Natural killer cell (primary cell): Measurements from ENCODE around the gene FRAS1. TPM values are rescaled to one million over a fixed set of nuclear protein-coding genes. Genes with fewer than 3 reads are reported as not detected.
"Not testable (repeated sequence)": the region's sequence is repeated elsewhere in the genome, so short reads cannot be mapped to it uniquely, and the experiment has no call there.

Experiments
- ATAC-seq, 3 donors: fragments of 150-1000 bp in 2 of 3; fragments of 200-7000 bp in 1 of 3; cut with Tn5 transposase; 1 replicate in 1 of 3; 2 replicates in 2 of 3; pipeline ENCODE4 v1.10.0; 2021; ENCODE audit warnings: mild to moderate bottlenecking in 2 of 3, moderate library complexity in 2 of 3
- DNase-seq, 2 donors: peaks; one replicate each; pipeline versions ENCODE4 v3.0.0 to v3.0.0-alpha.2; 2013 to 2021; ENCODE audit warnings: mixed read lengths in 1 of 2
- H3K27ac ChIP-seq: one replicate; pipeline ENCODE4 v1.5.1; 2013; ENCODE audit warnings: mild to moderate bottlenecking, low read length
- H3K27me3 ChIP-seq: one replicate; pipeline ENCODE4 v1.6.1; 2013; ENCODE audit warnings: low read length; ENCODE audit not compliant: control insufficient read depth, insufficient read depth
- H3K36me3 ChIP-seq: one replicate; pipeline ENCODE4 v1.6.1; 2013; ENCODE audit warnings: low read length; ENCODE audit not compliant: control insufficient read depth, insufficient read depth
- H3K4me1 ChIP-seq: one replicate; pipeline ENCODE4 v1.6.1; 2013; ENCODE audit warnings: low read length; ENCODE audit not compliant: control insufficient read depth, insufficient read depth
- H3K4me3 ChIP-seq: one replicate; pipeline ENCODE4 v1.5.1; 2013; ENCODE audit warnings: low read length
- H3K9me3 ChIP-seq: one replicate; pipeline ENCODE4 v1.6.1; 2013; ENCODE audit warnings: low read length; ENCODE audit not compliant: control insufficient read depth, insufficient read depth
- H3K27ac Mint-ChIP-seq, 2 donors: one replicate each; pipeline ENCODE4 v1.8.0; 2022; ENCODE audit warnings: mild to moderate bottlenecking in 2 of 2, mixed read lengths in 2 of 2, moderate library complexity in 1 of 2
- H3K27me3 Mint-ChIP-seq, 2 donors: one replicate each; pipeline ENCODE4 v1.8.0; 2022; ENCODE audit warnings: low read depth in 2 of 2, mixed read lengths in 2 of 2
- H3K36me3 Mint-ChIP-seq: one replicate; pipeline ENCODE4 v1.8.0; 2022; ENCODE audit warnings: mixed read lengths
- H3K4me1 Mint-ChIP-seq, 2 donors: one replicate each; pipeline ENCODE4 v1.8.0; 2022; ENCODE audit warnings: mixed read lengths in 2 of 2
- H3K4me3 Mint-ChIP-seq: one replicate; pipeline ENCODE4 v1.8.0; 2022; ENCODE audit warnings: mild to moderate bottlenecking, moderate library complexity, mixed read lengths
- H3K9me3 Mint-ChIP-seq, 2 donors: one replicate each; pipeline ENCODE4 v1.8.0; 2022; ENCODE audit warnings: mixed read lengths in 2 of 2
- WGBS: methylation state at CpG from one replicate; pipeline ENCODE4 v1.1.7; 2013; ENCODE audit warnings: missing lambda C conversion rate; ENCODE audit not compliant: insufficient coverage; 5-methylcytosine and 5-hydroxymethylcytosine counted together
- intact Hi-C: fragments of 100-400 bp; cut with micrococcal nuclease; formaldehyde crosslinking; loops from one replicate; pipeline ENCODE4 v1.14.2; 2022
- total RNA-seq, 4 donors: library from RNA; stranded (reverse); fragments of 120-200 nt in 1 of 4; gene quantifications; one replicate each; pipeline versions ENCODE4 v1.2.3 to v1.2.4, GENCODE V29; 2013 to 2022
- TF ChIP-seq, protein P1 (sequence below): fragments of 200-600 bp; IDR thresholded peaks from one replicate; pipeline ENCODE4 v1.8.0; 2022; ENCODE audit warnings: antibody characterized with exemption

FRAS1 gene
- total RNA-seq, 3 donors from 2014 or later (not counting 1 experiment from before 2014, with no cell fraction given) = 0.15 to 0.31 TPM; not detected in 1

DNA sequence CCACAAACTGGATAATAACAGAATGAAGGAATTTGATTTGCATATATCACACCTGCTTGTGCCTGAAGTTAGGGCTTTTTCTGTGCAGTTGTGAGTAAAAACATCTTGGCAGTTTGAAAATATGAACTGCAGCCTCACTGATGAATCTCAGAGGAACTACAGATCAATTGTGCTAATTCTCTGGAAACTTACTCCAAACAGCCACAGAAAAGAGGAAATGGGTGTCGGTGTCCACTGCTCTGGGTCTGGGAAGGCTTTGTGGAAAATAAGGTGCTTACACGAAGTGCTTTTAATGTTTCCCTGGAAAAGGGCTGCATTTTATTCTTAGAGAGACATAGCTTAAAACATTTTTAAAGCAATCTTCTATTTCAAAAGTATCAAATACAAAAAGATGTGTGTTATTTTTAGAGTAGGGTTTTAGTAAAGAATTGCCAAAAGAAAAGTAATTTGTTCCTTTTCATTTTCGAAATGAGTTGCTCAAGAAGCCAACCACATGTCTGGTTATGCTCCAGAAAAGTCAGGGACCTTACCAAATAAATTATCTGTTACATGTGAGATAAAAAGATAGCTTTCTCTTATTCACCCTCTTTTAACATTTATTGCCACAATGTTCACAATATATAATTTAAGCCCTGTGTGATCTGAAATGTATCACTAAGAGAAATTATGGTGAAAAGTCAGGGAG is 240.1 kb downstream of the FRAS1 start:
- no peak overlapping the region for H3K27ac ChIP-seq
- Mint-ChIP-seq H3K4me3 (no peak overlapping the region), H3K9me3 (no peaks in the 10 kb centered on the region), H3K27me3 (peaks cover 3 to 32% of the 10 kb centered on the region in 2 donors), H3K4me1 (no peaks in the 10 kb centered on the region), H3K36me3 (no peaks in the 10 kb centered on the region), H3K27ac (no peak overlapping the region)
- no peaks in the 10 kb centered on the region for H3K36me3 ChIP-seq
- no peaks in the 10 kb centered on the region for H3K9me3 ChIP-seq
- no peak overlapping the region for H3K4me3 ChIP-seq
- H3K27me3 ChIP-seq = no peaks in the 10 kb centered on the region
- ATAC-seq (no peak), DNase-seq (no peak)
- 0% methylated on average over 1 of the region's 3 CpGs for WGBS
- no peaks in the 10 kb centered on the region for H3K4me1 ChIP-seq
- intact Hi-C loops = no loop called here
- TF ChIP-seq, protein P1, sequence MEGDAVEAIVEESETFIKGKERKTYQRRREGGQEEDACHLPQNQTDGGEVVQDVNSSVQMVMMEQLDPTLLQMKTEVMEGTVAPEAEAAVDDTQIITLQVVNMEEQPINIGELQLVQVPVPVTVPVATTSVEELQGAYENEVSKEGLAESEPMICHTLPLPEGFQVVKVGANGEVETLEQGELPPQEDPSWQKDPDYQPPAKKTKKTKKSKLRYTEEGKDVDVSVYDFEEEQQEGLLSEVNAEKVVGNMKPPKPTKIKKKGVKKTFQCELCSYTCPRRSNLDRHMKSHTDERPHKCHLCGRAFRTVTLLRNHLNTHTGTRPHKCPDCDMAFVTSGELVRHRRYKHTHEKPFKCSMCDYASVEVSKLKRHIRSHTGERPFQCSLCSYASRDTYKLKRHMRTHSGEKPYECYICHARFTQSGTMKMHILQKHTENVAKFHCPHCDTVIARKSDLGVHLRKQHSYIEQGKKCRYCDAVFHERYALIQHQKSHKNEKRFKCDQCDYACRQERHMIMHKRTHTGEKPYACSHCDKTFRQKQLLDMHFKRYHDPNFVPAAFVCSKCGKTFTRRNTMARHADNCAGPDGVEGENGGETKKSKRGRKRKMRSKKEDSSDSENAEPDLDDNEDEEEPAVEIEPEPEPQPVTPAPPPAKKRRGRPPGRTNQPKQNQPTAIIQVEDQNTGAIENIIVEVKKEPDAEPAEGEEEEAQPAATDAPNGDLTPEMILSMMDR = no peak

DNA sequence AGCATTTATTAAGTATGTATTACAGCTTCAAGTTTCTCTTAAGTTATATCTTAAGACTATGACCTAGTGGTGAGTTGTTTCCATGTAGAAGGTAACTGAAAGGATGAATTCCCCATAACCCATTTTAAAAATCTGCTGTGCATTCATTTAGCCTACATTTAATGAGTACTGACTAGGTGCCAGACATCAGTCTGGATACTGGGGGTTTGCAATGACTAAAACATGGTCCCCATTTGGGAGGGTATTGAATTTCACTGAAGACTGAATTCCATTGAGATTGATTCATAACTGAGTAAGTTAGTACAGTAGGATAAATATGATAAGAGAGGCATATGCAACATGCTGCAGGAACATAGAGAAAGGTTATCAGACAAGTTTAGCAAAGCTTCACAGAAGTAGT is 241.5 kb downstream of the FRAS1 start:
- no peak overlapping the region for H3K27ac Mint-ChIP-seq
- H3K27me3 Mint-ChIP-seq = peaks cover 3 to 32% of the 10 kb centered on the region in 2 donors
- no peak for DNase-seq
- H3K9me3 Mint-ChIP-seq = no peaks in the 10 kb centered on the region
- H3K36me3 Mint-ChIP-seq = no peaks in the 10 kb centered on the region
- Histone ChIP-seq H3K36me3 (no peaks in the 10 kb centered on the region), H3K4me3 (no peak overlapping the region), H3K27ac (no peak overlapping the region), H3K4me1 (no peaks in the 10 kb centered on the region), H3K27me3 (no peaks in the 10 kb centered on the region), H3K9me3 (no peaks in the 10 kb centered on the region)
- ATAC-seq = no peak
- H3K4me3 Mint-ChIP-seq = no peak overlapping the region
- intact Hi-C loops = no loop called here
- TF ChIP-seq, protein P1 = no peak
- H3K4me1 Mint-ChIP-seq = no peaks in the 10 kb centered on the region

GRCh38 chr4:78299565-78299972 is 242.4 kb downstream of the FRAS1 start:
- Mint-ChIP-seq H3K4me3 (no peak overlapping the region), H3K4me1 (no peaks in the 10 kb centered on the region), H3K27me3 (peaks cover 3 to 32% of the 10 kb centered on the region in 2 donors), H3K36me3 (no peaks in the 10 kb centered on the region), H3K27ac (no peak overlapping the region), H3K9me3 (no peaks in the 10 kb centered on the region)
- Histone ChIP-seq H3K4me3 (no peak overlapping the region), H3K36me3 (no peaks in the 10 kb centered on the region), H3K27ac (no peak overlapping the region), H3K9me3 (no peaks in the 10 kb centered on the region), H3K4me1 (no peaks in the 10 kb centered on the region), H3K27me3 (no peaks in the 10 kb centered on the region)
- intact Hi-C loops = no loop called here
- ATAC-seq = no peak
- 39% methylated on average over 2 of the region's 2 CpGs for WGBS
- TF ChIP-seq, protein P1 = no peak
- no peak for DNase-seq

GRCh38 chr4:78307263-78307662 is 250.1 kb downstream of the FRAS1 start:
- H3K27ac Mint-ChIP-seq, ATAC-seq, H3K9me3 ChIP-seq, intact Hi-C loops, H3K4me1 ChIP-seq, H3K4me1 Mint-ChIP-seq, H3K36me3 ChIP-seq, DNase-seq, H3K27ac ChIP-seq, H3K27me3 ChIP-seq, H3K9me3 Mint-ChIP-seq, H3K36me3 Mint-ChIP-seq, H3K4me3 ChIP-seq, H3K4me3 Mint-ChIP-seq: not testable (repeated sequence)
- H3K27me3 Mint-ChIP-seq = peaks cover 4 to 11% of the 10 kb centered on the region in 2 donors
- 94% methylated on average over 16 of the region's 16 CpGs for WGBS
